Tibial nerve (tissue), 4 donors: ENCODE data around the gene AKAP9. TPM values are rescaled to one million over a fixed set of nuclear protein-coding genes. Genes with fewer than 3 reads are reported as not detected.

Source experiments
- DNase-seq, 2 donors: peaks; one replicate each; pipeline ENCODE4 v3.0.0-alpha.2; 2019; ENCODE audit warnings: low spot score in 2 of 2
- H3K27ac ChIP-seq, 4 donors: fragments of 200-600 bp; sonication (generic) in 3 of 4; one replicate each; pipeline ENCODE4 v1.5.1; 2017 to 2019; ENCODE audit warnings: mild to moderate bottlenecking in 1 of 4
- H3K27me3 ChIP-seq, 2 donors: fragments of 200-600 bp; sonication (generic) in 1 of 2; one replicate each; pipeline versions ENCODE4 v1.5.1 to v1.6.0; 2017 to 2019
- H3K36me3 ChIP-seq, 3 donors: fragments of 200-600 bp; sonication (generic); one replicate each; pipeline ENCODE4 v1.5.1; 2018 to 2019
- H3K4me1 ChIP-seq, 4 donors: fragments of 200-600 bp; sonication (generic) in 3 of 4; one replicate each; pipeline ENCODE4 v1.5.1; 2017 to 2019
- H3K4me3 ChIP-seq, 4 donors: fragments of 200-600 bp; sonication (generic) in 3 of 4; one replicate each; pipeline ENCODE4 v1.5.1; 2017 to 2019; ENCODE audit warnings: mild to moderate bottlenecking in 1 of 4, moderate library complexity in 1 of 4
- H3K9me3 ChIP-seq, 4 donors: fragments of 200-600 bp; sonication (generic) in 3 of 4; one replicate each; pipeline ENCODE4 v1.5.1; 2017 to 2019
- CTCF ChIP-seq, 5 experiments: fragments of 200-600 bp in 3 of 5; fragments of 450-650 bp in 2 of 5; sonication (generic) in 3 of 5; IDR thresholded peaks; one replicate each; pipeline ENCODE4 v1.5.1; 2016 to 2019; ENCODE audit warnings: antibody characterized with exemption in 5 of 5, mild to moderate bottlenecking in 3 of 5, moderate library complexity in 2 of 5
- EP300 ChIP-seq, 2 donors: sonication (generic); formaldehyde crosslinking; IDR thresholded peaks; one replicate each; pipeline ENCODE4 v1.6.1; 2017; ENCODE audit warnings: antibody characterized with exemption in 2 of 2, mild to moderate bottlenecking in 1 of 2
- POLR2A ChIP-seq, 2 donors: fragments of 450-650 bp; IDR thresholded peaks; one replicate each; pipeline ENCODE4 v1.6.1; 2017; ENCODE audit warnings: antibody characterized with exemption in 2 of 2, mild to moderate bottlenecking in 2 of 2, moderate library complexity in 2 of 2
- WGBS, 2 donors: methylation state at CpG; one replicate each; pipeline ENCODE4 v1.1.5; 2018; 5-methylcytosine and 5-hydroxymethylcytosine counted together
- total RNA-seq, 4 donors: library from RNA; depleted of rRNA; stranded (reverse); fragments of >200 nt; gene quantifications; one replicate each; pipeline ENCODE4 v1.1.0, GENCODE V29; 2016

AKAP9 gene
- total RNA-seq, 4 donors from 2014 or later: 62.8 to 77.8 (median 73.0) TPM

- H3K36me3 ChIP-seq: no peaks in the 10 kb centered on the region
- 92 to 96% methylated on average over 5 of the region's 5 CpGs for WGBS, 2 donors
- TF ChIP-seq POLR2A (IDR thresholded peaks at IDR 0.05) (no peak), EP300 (IDR thresholded peaks at IDR 0.05) (no peak), CTCF (IDR thresholded peaks at IDR 0.05) (no peak)
- H3K9me3 ChIP-seq: no peaks in the 10 kb centered on the region
- H3K27ac ChIP-seq: no peak overlapping the region
- DNase-seq: no peak
- no peak overlapping the region for H3K4me3 ChIP-seq
- H3K27me3 ChIP-seq: no peaks in the 10 kb centered on the region
- H3K4me1 ChIP-seq: no peaks in the 10 kb centered on the region
These were observed 209.1 kb downstream of the AKAP9 start for GRCh38 chr7:92149736-92150239.

- H3K36me3 ChIP-seq: no peaks in the 10 kb centered on the region
- TF ChIP-seq POLR2A (IDR thresholded peaks at IDR 0.05) (no peak), EP300 (IDR thresholded peaks at IDR 0.05) (no peak), CTCF (IDR thresholded peaks at IDR 0.05) (no peak)
- WGBS, 2 donors: 73 to 79% methylated on average over 1 of the region's 1 CpG
- no peak overlapping the region for H3K4me3 ChIP-seq
- H3K9me3 ChIP-seq: no peaks in the 10 kb centered on the region
- no peaks in the 10 kb centered on the region for H3K27me3 ChIP-seq
- H3K27ac ChIP-seq: no peak overlapping the region
- no peaks in the 10 kb centered on the region for H3K4me1 ChIP-seq
- DNase-seq: no peak
These were observed 209.9 kb downstream of the AKAP9 start for GRCh38 chr7:92150450-92151017.

DNA sequence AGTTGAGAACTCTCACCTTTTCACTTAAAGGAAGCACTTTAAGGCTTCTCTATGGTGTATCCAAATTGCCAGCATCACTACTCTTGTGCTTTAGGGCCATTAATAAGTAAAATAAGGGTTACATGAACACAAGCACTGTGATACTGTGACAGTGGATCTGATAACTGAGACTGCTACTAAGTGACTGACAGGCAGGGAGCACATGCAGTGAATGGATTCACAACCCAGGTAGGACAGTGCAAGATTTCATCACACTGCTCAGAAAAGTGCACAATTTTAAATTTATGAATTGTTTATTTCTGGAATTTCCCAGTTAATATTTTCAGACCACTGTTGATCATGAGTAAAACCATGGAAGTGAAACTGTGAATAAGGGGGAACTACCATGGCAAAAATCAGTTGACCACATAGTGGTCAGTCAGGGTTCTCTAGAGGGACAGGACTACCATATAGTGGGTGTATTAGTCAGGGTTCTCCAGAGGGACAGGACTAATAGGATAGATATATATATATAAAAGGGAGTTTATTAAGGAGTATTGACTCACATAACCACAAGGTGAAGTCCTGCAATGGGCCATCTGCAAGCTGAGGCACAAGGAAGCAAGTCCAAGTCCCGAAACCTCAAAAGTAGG is 214.6 kb downstream of the AKAP9 start:
- TF ChIP-seq CTCF (IDR thresholded peaks at IDR 0.05) (no peak), POLR2A (IDR thresholded peaks at IDR 0.05) (no peak), EP300 (IDR thresholded peaks at IDR 0.05) (no peak)

GRCh38 chr7:92156990-92157389 is 216.3 kb downstream of the AKAP9 start:
- TF ChIP-seq EP300 (IDR thresholded peaks at IDR 0.05) (no peak), CTCF (IDR thresholded peaks at IDR 0.05) (no peak), POLR2A (IDR thresholded peaks at IDR 0.05) (no peak)
- no peaks in the 10 kb centered on the region for H3K36me3 ChIP-seq
- no peaks in the 10 kb centered on the region for H3K9me3 ChIP-seq
- no peak for DNase-seq
- no peak overlapping the region for H3K27ac ChIP-seq
- no peaks in the 10 kb centered on the region for H3K27me3 ChIP-seq
- H3K4me1 ChIP-seq: no peaks in the 10 kb centered on the region
- no peak overlapping the region for H3K4me3 ChIP-seq

More for the DNA sequence above, 214.6 kb downstream of the AKAP9 start:
- Histone ChIP-seq H3K27ac (no peak overlapping the region), H3K9me3 (no peaks in the 10 kb centered on the region), H3K27me3 (no peaks in the 10 kb centered on the region), H3K36me3 (no peaks in the 10 kb centered on the region), H3K4me3 (no peak overlapping the region), H3K4me1 (no peaks in the 10 kb centered on the region)
- 90 to 96% methylated on average over 1 of the region's 1 CpG for WGBS, 2 donors
- no peak for DNase-seq
